HCT116 (cell line): Measurements from ENCODE around the gene FSD1L. TPM values are rescaled to one million over a fixed set of nuclear protein-coding genes. Genes with fewer than 3 reads are reported as not detected.

Experiments
- ATAC-seq: fragments of 200-7000 bp; cut with Tn5 transposase; 2 replicates; pipeline ENCODE4 v1.9.1; 2020; ENCODE audit warnings: mild to moderate bottlenecking, moderate library complexity
- BruUV-seq: library from RNA; stranded (reverse); fragments of 400-500 nt; replicated peaks from 2 replicates; lab custom pipeline; 2021; lab: Mats Ljungman, UMichigan
- CTCF ChIA-PET: fragments of 300-600 bp; sonication (Branson Sonifier 250); formaldehyde crosslinking; loops from one replicate; lab custom pipeline; 2021; ENCODE audit warnings: antibody characterized with exemption; lab: Charles Lee
- POLR2A ChIA-PET: fragments of 300-600, 350-600 bp; sonication (Branson Sonifier 250); formaldehyde crosslinking; loops from one replicate; lab custom pipeline; 2021; ENCODE audit warnings: antibody characterized with exemption; lab: Charles Lee
- RAD21 ChIA-PET, 2 experiments: fragments of 300-600 bp; sonication (Branson Sonifier 250); formaldehyde crosslinking; loops; one replicate each; lab custom pipeline; 2023; ENCODE audit warnings: low total read pairs in 2 of 2; ENCODE audit not compliant: uncharacterized antibody in 2 of 2, unreplicated experiment in 2 of 2, low non-redundant PET in 1 of 2; lab: Charles Lee
- DNase-seq: peaks from one replicate; pipeline ENCODE4 v3.0.0-alpha.2; 2010; ENCODE audit warnings: low read depth, low spot score
- H2AFZ ChIP-seq: fragments of 200-600 bp; shearing (Covaris generic), sonication (generic); 2 replicates; pipeline ENCODE4 v1.6.1; 2017; ENCODE audit warnings: low read depth, mixed run types, mixed read lengths, antibody characterized with exemption, low read length; ENCODE audit not compliant: poor library complexity, severe bottlenecking
- H3K27ac ChIP-seq: 2 replicates; pipeline ENCODE4 v1.5.1; 2012; ENCODE audit warnings: low read depth, low read length
- H3K27me3 ChIP-seq: fragments of 200-600 bp; sonication (generic); 2 replicates; pipeline ENCODE4 v1.6.1; 2016; ENCODE audit warnings: mixed run types, low read length, mixed read lengths; ENCODE audit not compliant: insufficient read depth
- H3K36me3 ChIP-seq, 2 experiments: fragments of 200-500 bp in 1 of 2; fragments of 200-600 bp in 1 of 2; sonication (Bioruptor generic) in 1 of 2; sonication (generic) in 1 of 2; 2 replicates each; pipeline versions ENCODE4 v1.5.1 to v1.6.1; 2014 to 2016; ENCODE audit warnings: low read length in 2 of 2, inconsistent platforms in 1 of 2, mixed read lengths in 1 of 2, mixed run types in 1 of 2; ENCODE audit not compliant: insufficient read depth in 2 of 2, control insufficient read depth in 1 of 2
- H3K4me1 ChIP-seq, 2 experiments: fragments of 200-600 bp in 1 of 2; sonication (generic) in 1 of 2; 2 replicates each; pipeline versions ENCODE4 v1.5.1 to v1.6.1; 2012 to 2017; ENCODE audit warnings: low read length in 2 of 2, inconsistent platforms in 1 of 2, mild to moderate bottlenecking in 1 of 2, mixed read lengths in 1 of 2, mixed run types in 1 of 2, moderate library complexity in 1 of 2; ENCODE audit not compliant: insufficient read depth in 2 of 2, control insufficient read depth in 1 of 2
- H3K4me2 ChIP-seq: fragments of 200-600 bp; sonication (generic); 2 replicates; pipeline ENCODE4 v1.6.1; 2017; ENCODE audit warnings: mixed run types, low read length, mixed read lengths
- H3K4me3 ChIP-seq, 2 experiments: fragments of 200-600 bp in 1 of 2; sonication (generic) in 1 of 2; replicated peaks in 1 of 2; 2 replicates each; pipeline ENCODE4 v1.5.1; 2011 to 2016; ENCODE audit warnings: low read length in 2 of 2, control low read depth in 1 of 2, low read depth in 1 of 2, mild to moderate bottlenecking in 1 of 2, mixed read lengths in 1 of 2, mixed run types in 1 of 2
- H3K79me2 ChIP-seq: fragments of 200-600 bp; sonication (generic); 2 replicates; pipeline ENCODE4 v1.6.1; 2017; ENCODE audit warnings: mild to moderate bottlenecking, mixed run types, low read length, moderate library complexity, mixed read lengths; ENCODE audit not compliant: insufficient read depth
- H3K9ac ChIP-seq: fragments of 200-600 bp; sonication (generic); 2 replicates; pipeline ENCODE4 v1.6.1; 2016; ENCODE audit warnings: low read length, mixed read lengths
- H3K9me2 ChIP-seq: fragments of 200-600 bp; sonication (generic), shearing (Covaris generic); 2 replicates; pipeline ENCODE4 v1.6.1; 2017; ENCODE audit warnings: mixed run types, mild to moderate bottlenecking, moderate library complexity; ENCODE audit not compliant: insufficient read depth
- H3K9me3 ChIP-seq, 2 experiments: fragments of 200-500 bp in 1 of 2; fragments of 200-600 bp in 1 of 2; sonication (Bioruptor generic) in 1 of 2; sonication (generic) in 1 of 2; 2 replicates each; pipeline ENCODE4 v1.6.1; 2014 to 2017; ENCODE audit warnings: low read length in 2 of 2, mixed read lengths in 2 of 2, inconsistent platforms in 1 of 2, low read depth in 1 of 2, mild to moderate bottlenecking in 1 of 2, mixed run types in 1 of 2, moderate library complexity in 1 of 2; ENCODE audit not compliant: control insufficient read depth in 1 of 2, insufficient read depth in 1 of 2
- H4K20me1 ChIP-seq: fragments of 200-600 bp; sonication (generic), shearing (Covaris generic); 2 replicates; pipeline ENCODE4 v1.6.1; 2017; ENCODE audit warnings: mixed run types, mild to moderate bottlenecking, moderate library complexity; ENCODE audit not compliant: insufficient read depth
- ATF3 ChIP-seq: IDR thresholded peaks from 2 replicates; pipeline ENCODE4 v1.6.1; 2012
- CBX3 ChIP-seq: IDR thresholded peaks from 2 replicates; pipeline ENCODE4 v1.6.1; 2012; ENCODE audit warnings: low read depth
- CEBPB ChIP-seq: IDR thresholded peaks from 2 replicates; pipeline ENCODE4 v1.6.1; 2012; ENCODE audit warnings: low read depth
- EGR1 ChIP-seq: IDR thresholded peaks from 2 replicates; pipeline ENCODE4 v1.6.1; 2012; ENCODE audit warnings: low read depth
- ELF1 ChIP-seq: IDR thresholded peaks from 2 replicates; pipeline ENCODE4 v1.6.1; 2012; ENCODE audit warnings: low read depth, borderline replicate concordance
- EZH2 ChIP-seq: fragments of 200-600 bp; sonication (generic); IDR thresholded peaks from 2 replicates; pipeline ENCODE4 v1.6.1; 2017; ENCODE audit warnings: antibody characterized with exemption, mixed run types
- EZH2phosphoT487 ChIP-seq: fragments of 200-600 bp; IDR thresholded peaks from 2 replicates; pipeline ENCODE4 v1.6.1; 2018; ENCODE audit warnings: antibody characterized with exemption, borderline replicate concordance
- FOSL1 ChIP-seq: IDR thresholded peaks from 2 replicates; pipeline ENCODE4 v1.6.1; 2012; ENCODE audit warnings: low read depth
- MAX ChIP-seq: IDR thresholded peaks from 2 replicates; pipeline ENCODE4 v1.6.1; 2012
- POLR2A ChIP-seq: IDR thresholded peaks from 2 replicates; pipeline ENCODE4 v1.7.0; 2011; ENCODE audit warnings: borderline replicate concordance; ENCODE audit not compliant: insufficient read depth, insufficient read length; ENCODE audit errors: extremely low read depth
- POLR2AphosphoS5 ChIP-seq: IDR thresholded peaks from 2 replicates; pipeline ENCODE4 v1.6.1; 2011; ENCODE audit warnings: mild to moderate bottlenecking, low read depth, low read length, moderate library complexity
- RAD21 ChIP-seq: IDR thresholded peaks from 2 replicates; pipeline ENCODE4 v1.6.1; 2012; ENCODE audit warnings: low read depth, mild to moderate bottlenecking
- REST ChIP-seq: IDR thresholded peaks from 2 replicates; pipeline ENCODE4 v1.6.1; 2012; ENCODE audit warnings: low read depth
- SIN3A ChIP-seq: IDR thresholded peaks from 2 replicates; pipeline ENCODE4 v1.6.1; 2012; ENCODE audit warnings: low read depth
- SP1 ChIP-seq: IDR thresholded peaks from 2 replicates; pipeline ENCODE4 v1.6.1; 2012; ENCODE audit warnings: low read depth
- SRF ChIP-seq: IDR thresholded peaks from 2 replicates; pipeline ENCODE4 v1.6.1; 2012; ENCODE audit warnings: low read depth
- TCF7L2 ChIP-seq: IDR thresholded peaks from 2 replicates; pipeline ENCODE4 v1.7.0; 2011; ENCODE audit warnings: borderline replicate concordance, inconsistent platforms; ENCODE audit not compliant: insufficient read depth, insufficient read length; ENCODE audit errors: extremely low read depth
- YY1 ChIP-seq: IDR thresholded peaks from 2 replicates; pipeline ENCODE4 v1.6.1; 2011; ENCODE audit warnings: low read length, low read depth, moderate library complexity, mild to moderate bottlenecking; ENCODE audit not compliant: insufficient replicate concordance; ENCODE audit errors: extremely low read depth
- ZBTB33 ChIP-seq: IDR thresholded peaks from 2 replicates; pipeline ENCODE4 v1.6.1; 2011; ENCODE audit warnings: mild to moderate bottlenecking, low read length, moderate library complexity; ENCODE audit not compliant: insufficient replicate concordance; ENCODE audit errors: extremely low read depth
- ZNF274 ChIP-seq: fragments of 200-500 bp; sonication (Bioruptor generic); IDR thresholded peaks from 2 replicates; pipeline ENCODE4 v1.6.1; 2014; ENCODE audit warnings: mild to moderate bottlenecking, low read depth, low read length, inconsistent platforms
- intact Hi-C: fragments of 100-400 bp; cut with micrococcal nuclease; formaldehyde crosslinking; loops from 2 replicates; pipeline ENCODE4 v1.10.0; 2022
- total RNA-seq: library from RNA; stranded (reverse); gene quantifications from one replicate; pipeline ENCODE4 v1.2.1, GENCODE V29; 2021; ENCODE audit not compliant: unreplicated experiment

Gene FSD1L
- total RNA-seq, 1 experiment from 2014 or later = 5.5 TPM

GRCh38 chr9:105483618-105484017 is 35.8 kb downstream of the FSD1L start:
- RAD21 ChIA-PET = no interaction called here

More at GRCh38 chr9:105483618-105484017, 35.8 kb downstream of the FSD1L start:
- intact Hi-C loops = no loop called here
- POLR2A ChIA-PET = no interaction called here
- no peaks in the 10 kb centered on the region for H3K4me1 ChIP-seq
- H3K27me3 ChIP-seq = no peaks in the 10 kb centered on the region
- H3K4me2 ChIP-seq = no peak overlapping the region
- no peak for TF ChIP-seq CBX3
- TF ChIP-seq FOSL1 = no peak
- TF ChIP-seq CEBPB = no peak
- no peak for TF ChIP-seq POLR2AphosphoS5
- no peak for TF ChIP-seq ATF3
- no peak for TF ChIP-seq YY1
- TF ChIP-seq ELF1 = no peak
- no peak for TF ChIP-seq SP1
- no peak for TF ChIP-seq TCF7L2
- TF ChIP-seq SRF = no peak
- TF ChIP-seq EZH2phosphoT487 = no peak
- no peak for TF ChIP-seq REST
- no peak for TF ChIP-seq ZNF274
- no peak for TF ChIP-seq MAX
- no peak for TF ChIP-seq RAD21
- TF ChIP-seq EZH2 = no peak
- TF ChIP-seq ZBTB33 = no peak
- TF ChIP-seq EGR1 = no peak
- TF ChIP-seq SIN3A = no peak
- TF ChIP-seq POLR2A = no peak
- TF ChIP-seq, all 23 proteins: peak for 0
- Histone ChIP-seq H2AFZ (no peak overlapping the region), H3K36me3 (no peaks in the 10 kb centered on the region), H3K9me3 (no peaks in the 10 kb centered on the region), H4K20me1 (0 out of 2 replicates have a peak, but pooled peaks cover 4% of the 10 kb centered on the region), H3K4me3 (no peak overlapping the region), H3K9me2 (no peaks in the 10 kb centered on the region), H3K27ac (no peak overlapping the region), H3K9ac (no peak overlapping the region), H3K79me2 (0 out of 2 replicates have a peak, but pooled peaks cover 6% of the 10 kb centered on the region)
- CTCF ChIA-PET = no interaction called here
- DNase-seq = no peak
- no TSS peak for BruUV-seq
- no peak for ATAC-seq
